IPS-18c (cell line): ENCODE measurements around the gene VPS35L.

Source experiments
- H3K4me3 ChIP-seq: 2 replicates; pipeline ENCODE4 v1.7.0; 2013; ENCODE audit warnings: low read depth, mild to moderate bottlenecking, low read length, moderate library complexity; ENCODE audit not compliant: insufficient read depth
- H3K9me3 ChIP-seq: one replicate; pipeline ENCODE4 v1.6.1; 2013; ENCODE audit warnings: mild to moderate bottlenecking, low read length, moderate library complexity; ENCODE audit not compliant: control insufficient read depth, insufficient read depth

Gene VPS35L

GRCh38 chr16:19696961-19697360 is 141.5 kb downstream of the VPS35L start:
- H3K9me3 ChIP-seq, result no peaks in the 10 kb centered on the region
- no peak overlapping the region for H3K4me3 ChIP-seq

DNA sequence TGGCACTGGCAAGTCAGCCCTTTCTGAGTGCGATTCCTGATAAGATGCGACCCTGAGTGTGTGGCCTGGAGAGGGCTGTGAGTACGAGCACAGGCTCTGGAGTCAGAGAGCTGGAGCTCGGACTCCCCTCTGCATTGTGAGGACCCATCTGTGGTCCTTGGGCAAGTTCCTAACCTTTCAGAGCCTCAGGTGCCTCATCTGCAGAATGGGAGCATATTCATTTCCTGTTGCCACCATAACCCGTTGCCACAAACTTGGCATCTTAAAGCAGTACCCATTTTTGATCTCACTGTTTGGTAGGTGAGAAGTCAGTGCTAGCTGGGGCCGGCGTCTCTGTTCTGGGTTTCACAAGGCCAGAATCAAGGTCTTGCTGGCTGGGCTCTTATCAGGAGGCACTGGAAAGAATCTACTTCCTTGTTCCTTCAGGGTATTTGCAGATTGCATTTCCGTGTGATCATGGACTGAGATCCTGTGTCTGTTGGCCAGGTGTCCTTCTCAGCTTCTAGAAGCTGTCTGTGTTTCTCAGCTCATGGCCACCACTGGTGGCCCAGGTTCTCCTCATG is 142.3 kb downstream of the VPS35L start:
- H3K4me3 ChIP-seq, result no peak overlapping the region
- no peaks in the 10 kb centered on the region for H3K9me3 ChIP-seq

DNA sequence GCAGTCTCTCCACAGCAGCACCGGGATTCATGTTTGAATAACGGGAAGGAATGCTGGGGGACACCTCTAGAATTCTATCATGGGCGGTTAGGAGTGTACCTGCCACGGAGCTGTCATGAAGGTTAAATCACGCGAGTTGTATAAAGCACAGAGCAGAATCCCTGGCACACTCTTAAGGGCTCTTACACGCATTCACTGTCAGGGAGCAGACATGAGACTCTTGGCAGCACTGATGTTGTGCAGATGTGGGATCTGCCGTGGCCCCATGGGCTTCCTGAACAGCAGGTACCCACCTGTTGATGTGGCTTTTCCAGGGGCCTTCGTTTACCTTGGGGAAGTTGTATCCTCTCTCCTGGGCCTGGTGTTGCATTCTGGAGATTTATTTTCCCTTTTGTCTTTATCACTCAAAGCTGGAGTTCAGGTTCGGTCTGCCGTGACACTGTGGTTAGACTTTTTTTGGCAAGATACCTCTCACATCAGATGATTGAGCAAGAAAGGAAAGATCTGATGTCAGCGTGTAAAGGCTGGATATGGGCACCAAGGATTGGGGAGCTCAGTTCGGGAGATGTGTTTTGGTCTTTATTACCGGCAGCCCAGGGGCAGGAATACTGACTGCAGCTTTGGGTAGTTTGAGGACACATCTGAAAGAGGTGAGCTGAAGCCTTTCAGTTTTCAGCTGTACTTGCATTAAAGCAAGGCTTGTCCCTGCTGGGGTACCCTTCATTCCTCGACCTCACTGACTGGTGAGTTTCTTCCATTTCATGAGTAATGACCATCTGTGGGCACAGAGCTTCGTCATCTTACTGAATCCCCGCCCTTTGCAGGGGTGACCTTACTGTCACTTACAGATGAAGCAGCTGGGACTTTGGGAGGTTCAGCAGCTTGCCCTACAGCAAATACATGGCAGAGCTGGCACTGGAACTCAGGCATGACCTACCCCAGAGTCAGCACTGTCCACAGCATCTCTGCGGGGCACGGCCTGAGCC is 143.3 kb downstream of the VPS35L start:
- H3K4me3 ChIP-seq, result no peak overlapping the region

GRCh38 chr16:19699472-19699871 is 144.0 kb downstream of the VPS35L start:
- H3K4me3 ChIP-seq, result no peak overlapping the region
- no peaks in the 10 kb centered on the region for H3K9me3 ChIP-seq

More for the DNA sequence above, 143.3 kb downstream of the VPS35L start:
- H3K9me3 ChIP-seq, result no peaks in the 10 kb centered on the region

- H3K9me3 ChIP-seq, result no peaks in the 10 kb centered on the region
Observed at GRCh38 chr16:19700319-19700781, 144.8 kb downstream of the VPS35L start.

DNA sequence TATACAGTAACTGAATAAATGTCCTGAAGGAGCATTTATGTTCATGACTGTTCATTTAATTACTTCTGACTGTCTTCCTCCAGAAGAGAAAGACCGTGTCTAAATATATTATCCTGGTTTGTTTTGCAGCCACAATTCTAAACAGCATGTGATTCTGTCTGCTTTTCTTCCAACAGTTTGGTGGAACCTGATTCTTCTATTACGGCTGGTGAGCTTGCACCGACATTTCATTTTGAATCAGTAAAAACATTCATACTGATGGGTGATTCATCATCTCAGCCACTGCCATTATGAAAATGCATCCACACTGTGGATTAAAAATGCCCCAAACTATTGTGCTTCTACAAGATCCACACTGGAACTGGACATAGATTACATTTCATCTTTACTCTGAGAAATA is 145.6 kb downstream of the VPS35L start:
- Histone ChIP-seq H3K9me3 (no peaks in the 10 kb centered on the region), H3K4me3 (no peak overlapping the region)

More at GRCh38 chr16:19700319-19700781, 144.8 kb downstream of the VPS35L start:
- no peak overlapping the region for H3K4me3 ChIP-seq

DNA sequence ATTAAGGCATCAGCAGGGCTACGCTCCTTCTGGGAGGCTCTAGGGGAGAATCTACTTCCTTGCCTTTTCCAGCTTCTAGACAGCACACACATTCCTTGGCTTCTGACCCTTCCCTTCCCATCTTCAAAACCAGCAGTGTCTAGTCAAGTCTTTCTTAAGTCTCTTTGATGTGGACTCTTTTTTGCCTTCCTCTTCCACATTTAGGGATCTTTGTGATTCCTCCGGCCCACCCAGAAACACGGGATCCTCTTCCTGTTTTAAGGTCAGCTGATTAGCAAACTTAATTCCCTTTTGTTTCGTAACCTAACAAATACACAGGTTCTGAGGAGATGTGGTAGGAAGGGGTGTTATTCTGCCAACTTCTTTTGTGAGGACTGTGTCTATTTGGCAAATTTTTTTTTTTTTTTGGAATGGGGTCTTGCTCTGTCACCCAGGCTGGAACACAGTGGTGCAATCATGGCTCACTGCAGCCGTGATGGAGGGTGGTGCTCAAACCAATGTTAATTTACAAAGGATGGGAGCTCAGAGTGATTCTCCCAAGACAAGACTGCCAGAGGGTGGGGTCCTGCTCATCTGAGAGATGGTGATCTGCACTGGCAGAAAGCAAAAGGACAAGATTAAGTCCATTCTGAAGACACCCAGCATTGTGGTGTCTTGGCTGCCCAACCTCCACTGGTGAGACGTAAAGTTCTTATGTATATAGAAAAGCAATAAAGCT is 147.8 kb downstream of the VPS35L start:
- Histone ChIP-seq H3K4me3 (no peak overlapping the region), H3K9me3 (no peaks in the 10 kb centered on the region)

DNA sequence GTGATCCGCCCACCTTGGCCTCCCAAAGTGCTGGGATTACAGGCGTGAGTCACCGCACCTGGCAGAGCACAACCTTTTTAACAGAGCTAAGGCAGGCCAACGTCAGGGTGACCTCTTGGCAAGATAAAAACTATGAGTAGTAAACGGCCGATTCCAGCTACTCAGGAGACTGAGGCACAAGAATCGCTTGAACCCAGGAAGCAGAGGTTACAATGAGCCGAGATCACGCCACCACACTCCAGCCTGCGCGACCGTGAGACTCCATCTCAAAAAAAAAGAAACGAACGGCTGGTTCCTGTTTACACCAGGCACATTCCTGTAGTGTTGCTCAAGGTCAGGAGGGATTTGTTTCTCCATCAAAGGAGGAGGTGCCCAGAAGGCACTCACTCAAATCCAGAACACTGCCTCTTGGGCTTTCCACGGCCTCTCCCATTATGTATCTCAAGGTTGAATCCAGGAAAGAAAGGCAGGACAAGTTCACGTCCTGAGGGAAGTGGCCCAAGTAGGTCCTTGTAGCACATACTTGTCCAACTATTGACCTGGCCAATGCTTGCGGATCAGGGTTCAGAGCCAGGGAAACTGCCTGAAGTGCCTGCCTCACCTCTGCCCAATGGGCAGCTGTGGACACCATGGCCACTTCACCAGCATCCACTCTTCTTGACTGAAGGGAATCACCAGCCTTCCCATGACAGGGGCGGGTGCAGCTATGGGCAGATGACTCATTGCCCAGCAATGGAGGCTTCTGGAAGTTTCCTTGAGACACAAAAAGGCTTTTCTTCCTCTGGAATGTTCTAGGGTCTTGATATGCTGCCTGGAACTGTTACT is 149.0 kb downstream of the VPS35L start:
- H3K9me3 ChIP-seq, result no peaks in the 10 kb centered on the region
- no peak overlapping the region for H3K4me3 ChIP-seq

DNA sequence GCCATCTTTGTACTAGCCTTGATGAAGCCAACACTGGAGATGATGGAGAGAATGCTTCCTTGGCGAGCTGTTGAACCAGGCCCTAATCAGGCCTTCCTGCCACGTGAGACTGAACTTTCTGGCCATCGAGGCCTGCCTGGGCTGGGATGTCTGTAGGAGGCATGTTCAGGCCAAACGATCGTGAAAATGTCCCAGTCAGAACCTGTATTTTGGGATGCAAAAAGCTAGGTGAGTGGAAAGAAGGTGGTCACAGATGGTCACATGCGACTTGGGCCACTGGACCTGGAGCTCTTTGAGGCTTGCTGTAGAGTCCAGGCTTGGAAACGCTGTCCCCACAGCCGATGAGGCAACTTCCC is 149.6 kb downstream of the VPS35L start:
- H3K4me3 ChIP-seq, result no peak overlapping the region
- H3K9me3 ChIP-seq, result no peaks in the 10 kb centered on the region

DNA sequence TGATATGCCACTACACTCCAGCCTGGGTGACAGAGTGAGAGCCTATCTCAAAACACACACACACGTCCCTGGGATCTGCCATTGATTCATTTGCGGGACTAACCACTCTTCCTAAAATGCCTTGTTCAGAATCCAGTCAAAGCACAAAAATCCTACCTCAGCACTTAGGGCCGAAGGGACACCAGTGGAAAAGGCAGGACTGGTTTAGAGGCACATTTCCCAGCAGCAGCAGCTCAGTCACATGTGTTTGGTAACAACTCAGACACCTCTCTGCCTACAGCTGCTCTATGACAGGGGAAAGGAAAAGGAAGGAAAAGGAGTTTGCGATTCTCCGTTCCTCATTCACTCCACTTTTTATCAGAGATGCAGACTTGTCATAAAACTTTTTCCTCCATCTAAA is 150.3 kb downstream of the VPS35L start:
- H3K9me3 ChIP-seq, result no peaks in the 10 kb centered on the region
- no peak overlapping the region for H3K4me3 ChIP-seq

- Histone ChIP-seq H3K9me3 (no peaks in the 10 kb centered on the region), H3K4me3 (no peak overlapping the region)
Observed at GRCh38 chr16:19706846-19707245, 151.3 kb downstream of the VPS35L start.

DNA sequence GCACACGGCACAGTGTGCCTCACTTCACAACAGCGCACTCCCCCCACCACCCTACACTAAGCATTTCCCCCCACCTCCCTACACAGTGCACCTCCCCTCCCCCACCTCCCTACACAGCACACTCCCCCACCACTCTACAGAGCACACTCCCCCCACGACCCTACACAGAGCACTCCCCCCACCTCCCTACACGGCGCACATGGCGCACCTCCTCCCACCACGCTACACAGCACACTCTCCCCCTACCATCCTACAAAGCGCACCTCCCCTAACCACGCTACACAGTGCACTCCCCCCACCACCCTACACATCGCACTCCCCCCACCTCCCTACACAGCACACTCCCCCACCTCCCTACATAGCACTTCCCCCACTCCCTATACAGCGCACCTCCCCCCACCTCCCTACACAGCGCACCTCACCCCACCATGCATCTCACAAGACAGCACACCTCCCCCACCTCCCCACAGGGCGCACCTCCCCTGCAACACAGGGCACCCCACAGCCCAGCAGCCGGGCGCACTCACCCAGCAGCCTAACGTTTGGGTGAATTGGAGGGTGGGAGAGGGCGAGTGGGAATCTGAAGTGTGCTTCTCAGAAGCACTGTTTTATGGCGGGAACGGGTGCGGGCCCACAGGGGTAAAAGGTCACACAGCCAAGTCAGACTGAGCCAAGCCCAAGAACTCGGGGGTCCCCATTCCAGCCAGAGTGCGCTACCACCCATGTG is 152.2 kb downstream of the VPS35L start:
- H3K9me3 ChIP-seq, result no peaks in the 10 kb centered on the region
- H3K4me3 ChIP-seq, result no peak overlapping the region

GRCh38 chr16:19708296-19709205 is 153.0 kb downstream of the VPS35L start:
- Histone ChIP-seq H3K4me3 (no peak overlapping the region; the same call in 1 of the 2 replicates), H3K9me3 (no peaks in the 10 kb centered on the region)

GRCh38 chr16:19709381-19710136 is 154.1 kb downstream of the VPS35L start:
- no peaks in the 10 kb centered on the region for H3K9me3 ChIP-seq
- no peak overlapping the region; the same call in 1 of the 2 replicates for H3K4me3 ChIP-seq
